Measurements from ENCODE around the gene IFI27L1. TPM values are rescaled to one million over a fixed set of nuclear protein-coding genes. Genes with fewer than 3 reads are reported as not detected.

IFI27L1 gene
- total RNA-seq, 1 experiment from 2014 or later = 14.7 TPM

DNA sequence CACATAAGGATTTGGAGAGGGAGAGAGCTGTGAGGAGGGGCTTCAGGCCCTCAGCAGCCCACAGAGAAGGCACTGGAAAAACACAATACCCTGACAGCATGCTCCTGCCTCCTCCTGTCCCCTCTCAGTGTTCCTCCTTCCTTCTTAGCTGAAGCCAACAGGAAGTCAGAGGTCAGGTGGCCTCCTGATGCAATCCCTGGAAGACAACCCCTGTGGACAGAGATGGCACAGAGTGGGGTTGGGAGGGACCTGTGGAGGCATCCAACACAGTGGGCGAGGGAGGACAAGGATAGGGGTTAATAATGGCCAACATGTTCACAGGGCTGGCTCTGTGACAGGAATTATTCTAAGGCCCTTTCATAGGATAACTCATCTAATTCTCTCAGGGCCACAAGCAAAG lies 63.7 kb downstream of the IFI27L1 start:
- Histone ChIP-seq H3K4me1 (ENCODE audit: insufficient read depth, low read length, poor library complexity, severe bottlenecking) (no peaks in the 10 kb centered on the region), H3K4me3 (ENCODE audit: low read depth, low read length, poor library complexity, severe bottlenecking) (no peak overlapping the region), H3K36me3 (ENCODE audit: insufficient read depth, low read length, poor library complexity, severe bottlenecking) (no peaks in the 10 kb centered on the region), H3K9me3 (ENCODE audit: low read depth, low read length, poor library complexity, severe bottlenecking) (no peaks in the 10 kb centered on the region), H3K27ac (ENCODE audit: low read depth, low read length, poor library complexity, severe bottlenecking) (no peak overlapping the region), H3K27me3 (replicated peaks; ENCODE audit: insufficient read depth, low read depth, low read length, poor library complexity) (no peaks in the 10 kb centered on the region)
- TF ChIP-seq, protein P1, sequence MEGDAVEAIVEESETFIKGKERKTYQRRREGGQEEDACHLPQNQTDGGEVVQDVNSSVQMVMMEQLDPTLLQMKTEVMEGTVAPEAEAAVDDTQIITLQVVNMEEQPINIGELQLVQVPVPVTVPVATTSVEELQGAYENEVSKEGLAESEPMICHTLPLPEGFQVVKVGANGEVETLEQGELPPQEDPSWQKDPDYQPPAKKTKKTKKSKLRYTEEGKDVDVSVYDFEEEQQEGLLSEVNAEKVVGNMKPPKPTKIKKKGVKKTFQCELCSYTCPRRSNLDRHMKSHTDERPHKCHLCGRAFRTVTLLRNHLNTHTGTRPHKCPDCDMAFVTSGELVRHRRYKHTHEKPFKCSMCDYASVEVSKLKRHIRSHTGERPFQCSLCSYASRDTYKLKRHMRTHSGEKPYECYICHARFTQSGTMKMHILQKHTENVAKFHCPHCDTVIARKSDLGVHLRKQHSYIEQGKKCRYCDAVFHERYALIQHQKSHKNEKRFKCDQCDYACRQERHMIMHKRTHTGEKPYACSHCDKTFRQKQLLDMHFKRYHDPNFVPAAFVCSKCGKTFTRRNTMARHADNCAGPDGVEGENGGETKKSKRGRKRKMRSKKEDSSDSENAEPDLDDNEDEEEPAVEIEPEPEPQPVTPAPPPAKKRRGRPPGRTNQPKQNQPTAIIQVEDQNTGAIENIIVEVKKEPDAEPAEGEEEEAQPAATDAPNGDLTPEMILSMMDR (conservative IDR thresholded peaks at IDR 0.05; ENCODE audit: low read depth, low read length) = no peak
- no TSS peak for BruUV-seq (replicated peaks)
- intact Hi-C loops (cut with micrococcal nuclease; ENCODE audit: unreplicated experiment) = no loop called here
- CTCF ChIA-PET = no interaction called here
- DNase-seq (ENCODE audit: low spot score) = no peak
- POLR2A ChIA-PET (ENCODE audit: low non-redundant PET) = no interaction called here

DNA sequence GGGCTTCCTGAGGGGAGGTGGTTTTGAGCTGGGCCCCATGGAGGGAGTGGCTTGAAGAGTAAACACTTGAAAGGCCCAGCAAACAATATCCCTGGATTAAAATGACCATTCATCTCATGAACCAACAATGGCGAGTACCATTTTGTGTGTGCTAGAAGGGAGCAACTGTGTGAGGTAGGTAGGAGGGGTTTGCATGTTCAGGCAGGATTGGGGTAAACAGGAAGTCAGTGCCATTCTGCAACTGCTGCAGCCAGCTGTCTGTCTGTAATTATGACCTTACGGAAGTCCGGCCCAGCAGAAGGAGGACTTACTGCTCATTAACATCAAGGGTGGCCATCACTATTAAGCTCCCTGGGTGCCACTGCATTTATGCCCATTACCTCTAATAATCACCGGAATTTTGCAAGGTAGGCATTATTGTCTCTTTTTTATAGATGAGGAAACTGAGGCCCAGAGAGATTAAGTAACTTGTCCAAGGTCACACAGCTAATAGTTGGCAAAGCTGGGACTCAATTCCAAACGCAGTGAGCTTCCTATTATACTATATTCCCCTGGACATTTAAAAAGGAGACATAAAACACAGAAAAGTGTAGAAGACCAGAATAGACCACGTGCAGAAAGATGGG lies 64.9 kb downstream of the IFI27L1 start:
- Histone ChIP-seq H3K9me3 (ENCODE audit: low read depth, low read length, poor library complexity, severe bottlenecking) (no peaks in the 10 kb centered on the region), H3K4me1 (ENCODE audit: insufficient read depth, low read length, poor library complexity, severe bottlenecking) (no peaks in the 10 kb centered on the region), H3K27me3 (replicated peaks; ENCODE audit: insufficient read depth, low read depth, low read length, poor library complexity) (no peaks in the 10 kb centered on the region), H3K27ac (ENCODE audit: low read depth, low read length, poor library complexity, severe bottlenecking) (no peak overlapping the region), H3K4me3 (ENCODE audit: low read depth, low read length, poor library complexity, severe bottlenecking) (no peak overlapping the region), H3K36me3 (ENCODE audit: insufficient read depth, low read length, poor library complexity, severe bottlenecking) (no peaks in the 10 kb centered on the region)
- intact Hi-C loops (cut with micrococcal nuclease; ENCODE audit: unreplicated experiment) = no loop called here
- CTCF ChIA-PET = no interaction called here
- TF ChIP-seq EZH2 (IDR thresholded peaks at IDR 0.05; ENCODE audit: borderline replicate concordance, low read depth, low read length, poor library complexity, severe bottlenecking) = no peak
- TF ChIP-seq, protein P1 (conservative IDR thresholded peaks at IDR 0.05; ENCODE audit: low read depth, low read length) = no peak
- DNase-seq (ENCODE audit: low spot score) = no peak
- POLR2A ChIA-PET (ENCODE audit: low non-redundant PET) = no interaction called here
- no TSS peak for BruUV-seq (replicated peaks)

Other genes with a start within 250 kb of the IFI27L1 start
- gene FAM181A, start 154.0 kb upstream of the IFI27L1 start, total RNA-seq (2021) = not detected in 2 replicates
- gene ASB2, start 104.7 kb upstream of the IFI27L1 start, total RNA-seq (2021) = not detected in 2 replicates
- not detected in 2 replicates for gene CCDC197, start 84.0 kb upstream of the IFI27L1 start, total RNA-seq (2021)
- gene OTUB2, start 55.0 kb upstream of the IFI27L1 start, total RNA-seq (2021) = 1.1 and 2.3 TPM in 2 replicates
- gene DDX24, start 108 bp upstream of the IFI27L1 start, total RNA-seq (2021) = 195 and 203 TPM in 2 replicates
- 3.7 and 4.9 TPM in 2 replicates for gene IFI27, start 29.4 kb downstream of the IFI27L1 start, total RNA-seq (2021)
- gene IFI27L2, start 48.3 kb downstream of the IFI27L1 start, total RNA-seq (2021) = 12.4 and 13.4 TPM in 2 replicates
- gene PPP4R4, start 93.0 kb downstream of the IFI27L1 start, total RNA-seq (2021) = 0.88 and 1.2 TPM in 2 replicates
- gene SERPINA10, start 212.0 kb downstream of the IFI27L1 start, total RNA-seq (2021) = not detected in 2 replicates
- gene SERPINA6, start 242.0 kb downstream of the IFI27L1 start, total RNA-seq (2021) = not detected in 2 replicates

Data from A673 (cell line).